OCI-LY3 (cell line): ENCODE measurements around the gene EPHA10.

Experiments used
- CTCF ChIP-seq: fragments of 200-600, 300-600 bp; sonication (generic); IDR thresholded peaks from 2 replicates; pipeline ENCODE4 v1.5.1; 2014; ENCODE audit warnings: antibody characterized with exemption, low read length, low read depth
- EZH2phosphoT487 ChIP-seq: fragments of 200-600 bp; shearing (Covaris generic); IDR thresholded peaks from 2 replicates; pipeline ENCODE4 v1.6.1; 2018; ENCODE audit warnings: antibody characterized with exemption, mixed run types, low read depth

GRCh38 chr1:37759451-37759850 is 5.5 kb downstream of the EPHA10 start:
- no peak for TF ChIP-seq CTCF
- TF ChIP-seq EZH2phosphoT487, result no peak
